Panc1 (cell line): ENCODE results near the gene TTLL11. TPM values are rescaled to one million over a fixed set of nuclear protein-coding genes. Genes with fewer than 3 reads are reported as not detected.

ENCODE experiments used
- ATAC-seq: fragments of 200-7000 bp; cut with Tn5 transposase; 2 replicates; pipeline ENCODE4 v1.9.1; 2020; ENCODE audit warnings: mild to moderate bottlenecking, moderate library complexity
- BruUV-seq: library from RNA; stranded (reverse); fragments of 400-500 nt; replicated peaks from 2 replicates; lab custom pipeline; 2021; lab: Mats Ljungman, UMichigan
- CTCF ChIA-PET: fragments of 300-600 bp; sonication (Branson Sonifier 250); formaldehyde crosslinking; loops from one replicate; lab custom pipeline; 2022; ENCODE audit warnings: antibody characterized with exemption; lab: Charles Lee
- POLR2A ChIA-PET: fragments of 300-600 bp; sonication (Branson Sonifier 250); formaldehyde crosslinking; loops from one replicate; lab custom pipeline; 2022; ENCODE audit warnings: antibody characterized with exemption; lab: Charles Lee
- DNase-seq: peaks from one replicate; pipeline ENCODE4 v3.0.0-alpha.2; 2010; ENCODE audit warnings: low read depth, low spot score
- H3K27ac ChIP-seq: 2 replicates; pipeline ENCODE4 v1.5.1; 2011; ENCODE audit warnings: mild to moderate bottlenecking, low read length, inconsistent platforms
- H3K27me3 ChIP-seq: fragments of 200-500 bp; sonication (Bioruptor generic); 2 replicates; pipeline ENCODE4 v1.6.0; 2014; ENCODE audit warnings: low read length, inconsistent platforms; ENCODE audit not compliant: control insufficient read depth, insufficient read depth
- H3K36me3 ChIP-seq: fragments of 200-500 bp; sonication (Bioruptor generic); 2 replicates; pipeline ENCODE4 v1.5.1; 2014; ENCODE audit warnings: inconsistent platforms, mild to moderate bottlenecking, low read length, moderate library complexity; ENCODE audit not compliant: control insufficient read depth, insufficient read depth
- H3K4me1 ChIP-seq: 2 replicates; pipeline ENCODE4 v1.5.1; 2011; ENCODE audit warnings: inconsistent platforms, mild to moderate bottlenecking, low read length, moderate library complexity; ENCODE audit not compliant: control insufficient read depth, insufficient read depth
- H3K4me3 ChIP-seq, 2 experiments: 2 replicates each; pipeline ENCODE4 v1.5.1; 2011 to 2012; ENCODE audit warnings: low read depth in 2 of 2, low read length in 2 of 2, mild to moderate bottlenecking in 2 of 2, inconsistent platforms in 1 of 2, moderate library complexity in 1 of 2
- H3K9me3 ChIP-seq: fragments of 200-500 bp; sonication (Bioruptor generic); 2 replicates; pipeline ENCODE4 v1.5.1; 2014; ENCODE audit warnings: low read depth, mild to moderate bottlenecking, inconsistent platforms, low read length, moderate library complexity; ENCODE audit not compliant: control insufficient read depth, insufficient read depth
- CTCF ChIP-seq: fragments of 450-650 bp; IDR thresholded peaks from 2 replicates; pipeline ENCODE4 v1.5.1; 2017; ENCODE audit warnings: mild to moderate bottlenecking
- POLR2AphosphoS5 ChIP-seq: IDR thresholded peaks from 2 replicates; pipeline ENCODE4 v1.6.1; 2012; ENCODE audit warnings: mild to moderate bottlenecking, low read depth, low read length, moderate library complexity
- REST ChIP-seq, 2 experiments: IDR thresholded peaks; 2 replicates each; pipeline ENCODE4 v1.6.1; 2011 to 2012; ENCODE audit warnings: low read depth in 2 of 2, control low read depth in 1 of 2, low read length in 1 of 2, mild to moderate bottlenecking in 1 of 2, moderate library complexity in 1 of 2; ENCODE audit not compliant: insufficient read depth in 1 of 2
- SIN3A ChIP-seq: IDR thresholded peaks from 2 replicates; pipeline ENCODE4 v1.6.1; 2012; ENCODE audit warnings: low read depth, mild to moderate bottlenecking, low read length, moderate library complexity, borderline replicate concordance; ENCODE audit not compliant: insufficient read depth
- TCF7L2 ChIP-seq: IDR thresholded peaks from 2 replicates; pipeline ENCODE4 v1.6.1; 2011; ENCODE audit warnings: mild to moderate bottlenecking, low read depth, low read length, inconsistent platforms
- in situ Hi-C: cut with HindIII; loops from 2 replicates; pipeline ENCODE4 v1.10.0; 2016; ENCODE audit warnings: low sequenced_read_pairs, low pct_unique_long_range_greater_than_20kb
- intact Hi-C: fragments of 100-400 bp; cut with micrococcal nuclease; formaldehyde crosslinking; loops from one replicate; pipeline ENCODE4 v1.10.0; 2022; ENCODE audit not compliant: unreplicated experiment
- total RNA-seq: library from RNA; stranded (reverse); gene quantifications from one replicate; pipeline ENCODE4 v1.2.1, GENCODE V29; 2021; ENCODE audit not compliant: unreplicated experiment

TTLL11 gene
- total RNA-seq, 1 experiment from 2014 or later = 1.1 TPM

- POLR2A ChIA-PET = no interaction called here
- no peak for ATAC-seq
- DNase-seq = no peak
- intact Hi-C loops = no loop called here
- in situ Hi-C loops = no loop called here
- H3K4me3 ChIP-seq = no peak overlapping the region
- no peak for TF ChIP-seq CTCF
- TF ChIP-seq POLR2AphosphoS5 = no peak
- TF ChIP-seq SIN3A = no peak
- TF ChIP-seq REST (IDR thresholded peaks at IDR 0.05; ENCODE audit: insufficient read depth in 1 of 2, low read depth in 2 of 2, low read length in 1 of 2) = no peak
- no peak for TF ChIP-seq TCF7L2
- H3K36me3 ChIP-seq = no peaks in the 10 kb centered on the region
- CTCF ChIA-PET = no interaction called here
- BruUV-seq = no TSS peak
- no peaks in the 10 kb centered on the region for H3K9me3 ChIP-seq
- H3K27ac ChIP-seq = no peak overlapping the region
- H3K27me3 ChIP-seq = no peaks in the 10 kb centered on the region
- no peaks in the 10 kb centered on the region for H3K4me1 ChIP-seq
These were observed 235.2 kb downstream of the TTLL11 start for GRCh38 chr9:121857928-121858327.

- DNase-seq (no peak), ATAC-seq (no peak)
- Histone ChIP-seq H3K4me1 (no peaks in the 10 kb centered on the region), H3K9me3 (no peaks in the 10 kb centered on the region), H3K27me3 (no peaks in the 10 kb centered on the region), H3K27ac (no peak overlapping the region), H3K4me3 (no peak overlapping the region), H3K36me3 (no peaks in the 10 kb centered on the region)
- no TSS peak for BruUV-seq
- intact Hi-C loops (no loop called here), in situ Hi-C loops (no loop called here)
- POLR2A ChIA-PET = no interaction called here
- TF ChIP-seq POLR2AphosphoS5 (no peak), TCF7L2 (no peak), REST (IDR thresholded peaks at IDR 0.05; ENCODE audit: insufficient read depth in 1 of 2, low read depth in 2 of 2, low read length in 1 of 2) (no peak), SIN3A (no peak), CTCF (no peak)
- CTCF ChIA-PET = no interaction called here
These were observed 237.6 kb downstream of the TTLL11 start for GRCh38 chr9:121855476-121855875.
